Mesothelial cell of epicardium (in vitro differentiated cells): ENCODE measurements around the gene GPR137. TPM values are rescaled to one million over a fixed set of nuclear protein-coding genes. Genes with fewer than 3 reads are reported as not detected.
A peak's percentile ranks its signal among the peaks of the same experiment; 100 is the strongest.

Source experiments
- DNase-seq, 2 experiments: peaks; one replicate each; pipeline ENCODE4 v3.0.0; 2021; ENCODE audit warnings: low spot score in 2 of 2; ENCODE audit not compliant: unreplicated experiment in 2 of 2
- H3K27ac Mint-ChIP-seq: 2 replicates; pipeline ENCODE4 v1.8.0; 2021; ENCODE audit warnings: mixed read lengths
- H3K27me3 Mint-ChIP-seq: 2 replicates; pipeline ENCODE4 v1.8.0; 2021; ENCODE audit warnings: low read depth, mixed read lengths
- H3K36me3 Mint-ChIP-seq: 2 replicates; pipeline ENCODE4 v1.8.0; 2021; ENCODE audit warnings: mixed read lengths
- H3K4me1 Mint-ChIP-seq: 2 replicates; pipeline ENCODE4 v1.8.0; 2021; ENCODE audit warnings: mixed read lengths
- H3K4me3 Mint-ChIP-seq: 2 replicates; pipeline ENCODE4 v1.8.0; 2021; ENCODE audit warnings: mild to moderate bottlenecking, moderate library complexity, mixed read lengths
- H3K9me3 Mint-ChIP-seq: 2 replicates; pipeline ENCODE4 v1.8.0; 2021; ENCODE audit warnings: mixed read lengths
- total RNA-seq: library from RNA; stranded (reverse); gene quantifications from 3 replicates; pipeline ENCODE4 v1.2.1, GENCODE V29; 2021
- TF ChIP-seq, protein P1 (sequence below): fragments of 200-600 bp; sonication (generic); IDR thresholded peaks from one replicate; pipeline ENCODE4 v1.5.0; 2021; ENCODE audit warnings: antibody characterized with exemption; ENCODE audit not compliant: unreplicated experiment

Gene GPR137
- total RNA-seq, 1 donor from 2014 or later = 43.8 TPM

- Mint-ChIP-seq H3K27me3 (no peaks in the 10 kb centered on the region), H3K4me3 (no peak overlapping the region), H3K27ac (no peak overlapping the region), H3K4me1 (peaks cover 2% of the 10 kb centered on the region), H3K36me3 (no peaks in the 10 kb centered on the region), H3K9me3 (no peaks in the 10 kb centered on the region)
- TF ChIP-seq, protein P1, sequence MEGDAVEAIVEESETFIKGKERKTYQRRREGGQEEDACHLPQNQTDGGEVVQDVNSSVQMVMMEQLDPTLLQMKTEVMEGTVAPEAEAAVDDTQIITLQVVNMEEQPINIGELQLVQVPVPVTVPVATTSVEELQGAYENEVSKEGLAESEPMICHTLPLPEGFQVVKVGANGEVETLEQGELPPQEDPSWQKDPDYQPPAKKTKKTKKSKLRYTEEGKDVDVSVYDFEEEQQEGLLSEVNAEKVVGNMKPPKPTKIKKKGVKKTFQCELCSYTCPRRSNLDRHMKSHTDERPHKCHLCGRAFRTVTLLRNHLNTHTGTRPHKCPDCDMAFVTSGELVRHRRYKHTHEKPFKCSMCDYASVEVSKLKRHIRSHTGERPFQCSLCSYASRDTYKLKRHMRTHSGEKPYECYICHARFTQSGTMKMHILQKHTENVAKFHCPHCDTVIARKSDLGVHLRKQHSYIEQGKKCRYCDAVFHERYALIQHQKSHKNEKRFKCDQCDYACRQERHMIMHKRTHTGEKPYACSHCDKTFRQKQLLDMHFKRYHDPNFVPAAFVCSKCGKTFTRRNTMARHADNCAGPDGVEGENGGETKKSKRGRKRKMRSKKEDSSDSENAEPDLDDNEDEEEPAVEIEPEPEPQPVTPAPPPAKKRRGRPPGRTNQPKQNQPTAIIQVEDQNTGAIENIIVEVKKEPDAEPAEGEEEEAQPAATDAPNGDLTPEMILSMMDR = no peak
- no peak for DNase-seq
These were observed 42.3 kb downstream of the GPR137 start for GRCh38 chr11:64327993-64328392.

GRCh38 chr11:64330888-64331287 lies 45.2 kb downstream of the GPR137 start:
- H3K4me3 Mint-ChIP-seq = no peak overlapping the region
- TF ChIP-seq, protein P1 = no peak
- H3K27ac Mint-ChIP-seq = no peak overlapping the region
- H3K36me3 Mint-ChIP-seq = no peaks in the 10 kb centered on the region
- peaks cover 7% of the 10 kb centered on the region for H3K4me1 Mint-ChIP-seq
- DNase-seq = no peak
- H3K27me3 Mint-ChIP-seq = no peaks in the 10 kb centered on the region
- no peaks in the 10 kb centered on the region for H3K9me3 Mint-ChIP-seq

DNA sequence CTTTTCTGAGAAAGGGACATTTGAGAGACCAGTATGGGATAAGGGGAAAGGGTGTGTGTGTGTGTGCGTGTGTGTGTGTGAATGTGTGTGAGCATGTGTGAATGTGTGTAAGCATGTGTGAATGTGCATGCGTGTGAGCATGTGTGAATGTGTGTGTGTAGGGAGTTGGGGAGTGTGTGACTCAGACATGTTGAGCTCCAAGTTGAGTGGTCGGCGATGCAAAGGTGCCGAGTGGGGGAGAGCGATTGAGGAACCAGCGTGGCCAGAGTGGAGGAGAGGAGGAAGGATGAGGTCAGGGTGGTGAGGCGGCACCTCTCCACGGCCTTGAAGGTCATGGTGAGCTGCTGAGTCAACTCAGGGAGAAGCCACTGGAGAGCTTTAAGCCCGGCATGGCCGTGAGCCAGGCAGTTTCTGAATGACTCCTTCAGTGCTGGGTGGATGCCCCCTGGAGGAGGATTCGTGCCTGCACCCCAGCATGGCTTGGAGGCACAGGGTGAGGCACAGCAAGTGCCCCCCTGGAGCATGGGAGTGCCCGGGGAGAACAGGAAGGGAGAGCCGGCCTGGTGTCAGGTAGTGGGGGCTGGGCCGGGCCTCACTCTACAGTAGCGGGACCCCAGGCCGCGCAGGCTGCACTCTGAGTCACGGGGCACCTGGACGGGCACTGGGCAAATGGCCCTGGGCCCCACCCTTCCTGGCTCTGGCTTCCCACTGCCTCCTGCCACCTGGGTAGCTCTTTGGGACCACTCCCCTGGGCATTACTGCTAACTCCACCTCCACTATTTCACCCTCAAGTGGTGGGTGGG lies 46.1 kb downstream of the GPR137 start:
- no peaks in the 10 kb centered on the region for H3K36me3 Mint-ChIP-seq
- no peaks in the 10 kb centered on the region for H3K9me3 Mint-ChIP-seq
- no peaks in the 10 kb centered on the region for H3K27me3 Mint-ChIP-seq
- H3K4me1 Mint-ChIP-seq = peaks cover 7% of the 10 kb centered on the region
- DNase-seq = no peak
- H3K27ac Mint-ChIP-seq = no peak overlapping the region
- no peak overlapping the region for H3K4me3 Mint-ChIP-seq
- TF ChIP-seq, protein P1 = no peak

DNA sequence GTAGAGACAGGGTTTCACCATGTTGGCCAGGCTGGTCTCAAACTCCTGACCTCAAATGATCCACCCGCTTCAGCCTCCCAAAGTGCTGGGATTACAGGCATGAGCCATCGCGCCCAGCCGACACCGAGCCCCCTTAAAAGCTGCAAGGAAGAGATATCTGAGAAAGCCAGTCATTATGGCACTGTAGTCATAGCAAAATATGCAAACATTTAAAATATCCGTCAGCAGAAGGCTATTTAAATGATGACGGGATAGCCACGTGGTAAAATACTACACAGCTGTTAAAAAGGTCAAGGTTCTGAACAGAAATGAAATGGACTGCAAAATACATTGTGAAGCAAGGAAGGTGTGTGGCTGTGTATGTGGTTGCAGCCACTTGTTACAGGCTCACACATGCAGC lies 47.9 kb downstream of the GPR137 start:
- H3K4me1 Mint-ChIP-seq = peaks cover 11% of the 10 kb centered on the region
- H3K4me3 Mint-ChIP-seq = no peak overlapping the region
- no peaks in the 10 kb centered on the region for H3K36me3 Mint-ChIP-seq
- H3K27ac Mint-ChIP-seq = no peak overlapping the region
- TF ChIP-seq, protein P1 = no peak
- no peaks in the 10 kb centered on the region for H3K9me3 Mint-ChIP-seq
- no peak for DNase-seq
- no peaks in the 10 kb centered on the region for H3K27me3 Mint-ChIP-seq

GRCh38 chr11:64334764-64335735 lies 49.4 kb downstream of the GPR137 start:
- no peak for DNase-seq
- TF ChIP-seq, protein P1 = no peak
- H3K27me3 Mint-ChIP-seq = no peaks in the 10 kb centered on the region
- no peaks in the 10 kb centered on the region for H3K36me3 Mint-ChIP-seq
- H3K9me3 Mint-ChIP-seq = no peaks in the 10 kb centered on the region
- no peak overlapping the region for H3K4me3 Mint-ChIP-seq
- peak overlapping the region; percentile 87 for H3K27ac Mint-ChIP-seq
- peaks cover 11% of the 10 kb centered on the region for H3K4me1 Mint-ChIP-seq
